Gastroesophageal sphincter (tissue), 3 donors: ENCODE data around the gene COL4A2.

Experiments
- POLR2AphosphoS5 ChIP-seq: sonication (generic); formaldehyde crosslinking; IDR thresholded peaks from one replicate; pipeline ENCODE4 v1.6.1; 2017; ENCODE audit warnings: antibody characterized with exemption
- TF ChIP-seq, protein P1 (sequence below), 4 experiments: fragments of 200-600 bp in 2 of 4; fragments of 450-650 bp in 2 of 4; sonication (generic) in 1 of 4; IDR thresholded peaks; one replicate each; pipeline ENCODE4 v1.5.1; 2017 to 2019; ENCODE audit warnings: antibody characterized with exemption in 4 of 4, mild to moderate bottlenecking in 2 of 4, moderate library complexity in 2 of 4

GRCh38 chr13:110410936-110411687 is 104.0 kb downstream of the COL4A2 start:
- TF ChIP-seq, protein P1, sequence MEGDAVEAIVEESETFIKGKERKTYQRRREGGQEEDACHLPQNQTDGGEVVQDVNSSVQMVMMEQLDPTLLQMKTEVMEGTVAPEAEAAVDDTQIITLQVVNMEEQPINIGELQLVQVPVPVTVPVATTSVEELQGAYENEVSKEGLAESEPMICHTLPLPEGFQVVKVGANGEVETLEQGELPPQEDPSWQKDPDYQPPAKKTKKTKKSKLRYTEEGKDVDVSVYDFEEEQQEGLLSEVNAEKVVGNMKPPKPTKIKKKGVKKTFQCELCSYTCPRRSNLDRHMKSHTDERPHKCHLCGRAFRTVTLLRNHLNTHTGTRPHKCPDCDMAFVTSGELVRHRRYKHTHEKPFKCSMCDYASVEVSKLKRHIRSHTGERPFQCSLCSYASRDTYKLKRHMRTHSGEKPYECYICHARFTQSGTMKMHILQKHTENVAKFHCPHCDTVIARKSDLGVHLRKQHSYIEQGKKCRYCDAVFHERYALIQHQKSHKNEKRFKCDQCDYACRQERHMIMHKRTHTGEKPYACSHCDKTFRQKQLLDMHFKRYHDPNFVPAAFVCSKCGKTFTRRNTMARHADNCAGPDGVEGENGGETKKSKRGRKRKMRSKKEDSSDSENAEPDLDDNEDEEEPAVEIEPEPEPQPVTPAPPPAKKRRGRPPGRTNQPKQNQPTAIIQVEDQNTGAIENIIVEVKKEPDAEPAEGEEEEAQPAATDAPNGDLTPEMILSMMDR (IDR thresholded peaks at IDR 0.05) = no peak
- no peak for TF ChIP-seq POLR2AphosphoS5
